Measurements from ENCODE around the gene SS18L1.

Gene SS18L1

DNA sequence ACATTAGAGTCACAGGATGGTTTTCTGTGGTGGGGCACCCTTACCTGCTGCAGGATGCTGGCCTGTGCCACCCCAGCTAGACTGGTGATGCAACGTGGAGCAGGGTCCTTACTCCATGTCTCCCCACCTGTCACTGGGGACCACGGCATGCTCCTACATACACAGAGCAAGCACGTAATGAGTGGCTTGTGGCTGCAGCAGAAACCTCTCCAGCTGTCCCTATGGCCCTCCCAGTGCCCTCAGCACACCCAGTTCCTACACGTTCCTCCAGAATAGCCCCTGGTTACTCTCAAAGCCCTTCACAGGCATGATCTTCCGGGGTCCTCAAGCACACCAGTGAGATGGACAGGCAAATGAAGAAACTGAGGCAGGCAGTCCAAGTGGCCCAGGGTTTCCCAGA is 24.5 kb upstream of the SS18L1 start:
- Histone ChIP-seq H3K4me1 (ENCODE audit: low read length) (peaks cover 15% of the 10 kb centered on the region), H3K27me3 (ENCODE audit: low read depth, low read length) (no peaks in the 10 kb centered on the region), H3K4me2 (ENCODE audit: low read length) (no peak overlapping the region), H4K20me1 (ENCODE audit: insufficient read depth, low read length) (peaks cover 12% of the 10 kb centered on the region), H3K9ac (ENCODE audit: low read length) (no peak overlapping the region), H3K27ac (ENCODE audit: low read length) (no peak overlapping the region), H3K36me3 (replicated peaks; ENCODE audit: low read depth, low read length) (peaks cover 2% of the 10 kb centered on the region), H3K4me3 (ENCODE audit: low read length) (no peak overlapping the region), H3K79me2 (ENCODE audit: low read length) (peaks cover 17% of the 10 kb centered on the region), H3K9me3 (ENCODE audit: insufficient read depth, low read length) (no peaks in the 10 kb centered on the region), H2AFZ (ENCODE audit: low read depth, low read length) (no peak overlapping the region)
- TF ChIP-seq, protein P1, sequence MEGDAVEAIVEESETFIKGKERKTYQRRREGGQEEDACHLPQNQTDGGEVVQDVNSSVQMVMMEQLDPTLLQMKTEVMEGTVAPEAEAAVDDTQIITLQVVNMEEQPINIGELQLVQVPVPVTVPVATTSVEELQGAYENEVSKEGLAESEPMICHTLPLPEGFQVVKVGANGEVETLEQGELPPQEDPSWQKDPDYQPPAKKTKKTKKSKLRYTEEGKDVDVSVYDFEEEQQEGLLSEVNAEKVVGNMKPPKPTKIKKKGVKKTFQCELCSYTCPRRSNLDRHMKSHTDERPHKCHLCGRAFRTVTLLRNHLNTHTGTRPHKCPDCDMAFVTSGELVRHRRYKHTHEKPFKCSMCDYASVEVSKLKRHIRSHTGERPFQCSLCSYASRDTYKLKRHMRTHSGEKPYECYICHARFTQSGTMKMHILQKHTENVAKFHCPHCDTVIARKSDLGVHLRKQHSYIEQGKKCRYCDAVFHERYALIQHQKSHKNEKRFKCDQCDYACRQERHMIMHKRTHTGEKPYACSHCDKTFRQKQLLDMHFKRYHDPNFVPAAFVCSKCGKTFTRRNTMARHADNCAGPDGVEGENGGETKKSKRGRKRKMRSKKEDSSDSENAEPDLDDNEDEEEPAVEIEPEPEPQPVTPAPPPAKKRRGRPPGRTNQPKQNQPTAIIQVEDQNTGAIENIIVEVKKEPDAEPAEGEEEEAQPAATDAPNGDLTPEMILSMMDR (IDR thresholded peaks at IDR 0.05; ENCODE audit: low read depth, low read length) = no peak
- no peak for TF ChIP-seq EZH2phosphoT487 (IDR thresholded peaks at IDR 0.05; ENCODE audit: low read depth)

DNA sequence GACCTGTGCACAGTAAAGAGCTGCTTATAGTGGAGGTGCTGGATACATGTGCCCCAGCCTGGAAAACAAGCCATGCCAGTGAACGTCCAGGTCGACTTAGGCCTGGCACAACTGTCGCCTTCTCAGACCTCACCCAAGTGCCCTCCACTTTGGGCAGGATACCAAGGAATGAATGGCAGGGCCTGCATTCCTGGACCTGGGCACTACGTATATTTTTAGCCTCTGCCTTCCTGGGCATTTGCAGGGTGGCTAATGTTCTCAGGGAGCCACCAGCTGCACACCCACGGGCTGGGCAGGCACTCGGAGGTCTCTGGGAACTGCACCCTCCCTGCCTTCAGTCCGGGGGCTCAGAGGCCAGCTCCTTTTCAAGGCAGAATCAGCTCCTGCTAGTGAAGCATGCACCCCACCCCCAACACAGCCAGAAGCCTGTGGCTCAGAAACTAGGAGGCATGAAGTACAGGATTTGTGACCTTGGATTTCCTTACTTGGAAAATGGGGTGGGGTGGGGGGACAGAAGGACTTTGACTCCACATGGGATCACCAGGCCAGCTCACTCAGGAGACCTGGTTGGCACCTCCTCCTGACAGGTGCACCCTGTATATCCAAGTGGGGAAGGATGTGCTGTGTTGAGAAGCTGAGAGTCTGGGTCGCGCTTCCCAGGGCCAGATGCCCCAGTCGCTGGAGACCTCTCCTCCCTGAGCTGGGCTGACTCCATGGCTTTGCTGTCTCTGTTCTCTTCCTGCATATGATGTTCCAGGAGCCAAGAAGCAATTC is 23.8 kb upstream of the SS18L1 start:
- TF ChIP-seq, protein P1 (IDR thresholded peaks at IDR 0.05; ENCODE audit: low read depth, low read length) = no peak
- no peak for TF ChIP-seq EZH2phosphoT487 (IDR thresholded peaks at IDR 0.05; ENCODE audit: low read depth)
- H3K27ac ChIP-seq (ENCODE audit: low read length) = no peak overlapping the region
- no peak overlapping the region for H3K4me3 ChIP-seq (ENCODE audit: low read length)
- H3K36me3 ChIP-seq (replicated peaks; ENCODE audit: low read depth, low read length) = peaks cover 9% of the 10 kb centered on the region
- H2AFZ ChIP-seq (ENCODE audit: low read depth, low read length) = no peak overlapping the region
- peaks cover 23% of the 10 kb centered on the region for H3K79me2 ChIP-seq (ENCODE audit: low read length)
- H3K4me1 ChIP-seq (ENCODE audit: low read length) = peaks cover 17% of the 10 kb centered on the region
- peaks cover 18% of the 10 kb centered on the region for H4K20me1 ChIP-seq (ENCODE audit: insufficient read depth, low read length)
- no peaks in the 10 kb centered on the region for H3K27me3 ChIP-seq (ENCODE audit: low read depth, low read length)
- H3K4me2 ChIP-seq (ENCODE audit: low read length) = no peak overlapping the region
- no peaks in the 10 kb centered on the region for H3K9me3 ChIP-seq (ENCODE audit: insufficient read depth, low read length)
- no peak overlapping the region for H3K9ac ChIP-seq (ENCODE audit: low read length)

DNA sequence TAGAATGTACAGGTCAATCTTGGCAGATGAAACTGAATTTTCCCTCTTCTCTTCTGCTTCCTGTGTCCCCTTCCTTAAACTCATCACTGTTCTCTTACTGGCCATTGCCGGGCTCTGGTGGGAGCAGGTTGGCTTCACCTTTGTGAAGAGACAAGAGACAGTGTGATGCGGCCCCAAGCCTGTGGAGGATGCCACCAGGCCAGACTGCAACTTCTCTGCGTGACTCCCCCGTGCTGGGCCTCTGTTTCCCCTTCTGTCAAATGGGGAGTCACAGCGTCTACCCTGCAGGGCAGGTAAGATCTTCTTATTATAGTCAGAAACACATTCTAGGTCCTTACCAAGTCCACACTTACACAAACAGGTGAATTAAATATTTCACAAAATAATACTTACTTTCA is 23.2 kb upstream of the SS18L1 start:
- Histone ChIP-seq H3K4me2 (ENCODE audit: low read length) (no peak overlapping the region), H2AFZ (ENCODE audit: low read depth, low read length) (no peak overlapping the region), H4K20me1 (ENCODE audit: insufficient read depth, low read length) (peaks cover 18% of the 10 kb centered on the region), H3K4me1 (ENCODE audit: low read length) (peaks cover 17% of the 10 kb centered on the region), H3K9ac (ENCODE audit: low read length) (no peak overlapping the region), H3K27me3 (ENCODE audit: low read depth, low read length) (no peaks in the 10 kb centered on the region), H3K4me3 (ENCODE audit: low read length) (no peak overlapping the region), H3K36me3 (replicated peaks; ENCODE audit: low read depth, low read length) (peaks cover 14% of the 10 kb centered on the region), H3K9me3 (ENCODE audit: insufficient read depth, low read length) (no peaks in the 10 kb centered on the region), H3K27ac (ENCODE audit: low read length) (no peak overlapping the region), H3K79me2 (ENCODE audit: low read length) (peaks cover 27% of the 10 kb centered on the region)
- TF ChIP-seq, protein P1 (IDR thresholded peaks at IDR 0.05; ENCODE audit: low read depth, low read length) = no peak
- no peak for TF ChIP-seq EZH2phosphoT487 (IDR thresholded peaks at IDR 0.05; ENCODE audit: low read depth)

DNA sequence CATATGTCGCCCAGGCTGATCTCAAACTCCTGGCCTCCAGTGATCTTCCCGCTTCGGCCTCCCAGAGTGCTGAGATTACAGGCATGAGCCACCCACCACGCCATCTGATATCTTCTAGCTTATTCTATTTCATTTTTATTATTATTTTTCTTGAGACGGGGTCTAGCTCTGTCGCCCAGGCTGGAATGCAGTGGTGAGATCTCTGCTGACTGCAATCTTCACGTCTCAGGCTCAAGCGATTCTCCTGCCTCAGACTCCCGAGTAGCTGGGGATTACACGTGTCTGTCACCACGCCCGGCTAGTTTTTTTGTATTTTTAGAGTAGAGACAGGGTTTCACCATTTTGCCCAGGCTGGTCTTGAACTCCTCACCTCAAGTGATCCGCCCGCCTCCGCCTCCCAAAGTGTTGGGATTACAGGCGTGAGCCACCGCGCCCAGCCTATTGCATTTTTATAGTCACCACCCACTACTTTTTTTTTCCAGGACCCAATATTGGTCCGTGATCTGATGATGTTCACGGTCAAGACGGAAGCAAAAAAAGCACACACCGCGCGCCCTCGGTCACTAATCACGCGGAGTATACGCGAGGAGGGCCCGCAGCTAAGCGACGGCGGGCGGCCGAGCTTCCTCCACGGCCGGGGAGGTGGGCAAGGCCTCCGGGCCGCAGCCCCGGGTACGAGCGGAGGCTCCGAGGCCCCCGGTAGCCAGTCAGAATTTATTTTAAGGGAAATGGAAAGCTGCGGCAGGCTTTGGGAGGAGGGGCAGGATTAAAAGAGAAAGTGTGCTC is 22.4 kb upstream of the SS18L1 start:
- Histone ChIP-seq H3K4me3 (ENCODE audit: low read length) (peak overlapping the region; percentile 79), H3K4me2 (ENCODE audit: low read length) (peak overlapping the region; percentile 75), H3K9ac (ENCODE audit: low read length) (peak overlapping the region; percentile 81), H4K20me1 (ENCODE audit: insufficient read depth, low read length) (peaks cover 18% of the 10 kb centered on the region), H3K27ac (ENCODE audit: low read length) (peak overlapping the region; percentile 76), H3K9me3 (ENCODE audit: insufficient read depth, low read length) (no peaks in the 10 kb centered on the region), H3K36me3 (replicated peaks; ENCODE audit: low read depth, low read length) (peaks cover 20% of the 10 kb centered on the region), H3K27me3 (ENCODE audit: low read depth, low read length) (no peaks in the 10 kb centered on the region), H2AFZ (ENCODE audit: low read depth, low read length) (peak overlapping the region; percentile 83; the same call in 1 of the 2 replicates), H3K4me1 (ENCODE audit: low read length) (peaks cover 17% of the 10 kb centered on the region), H3K79me2 (ENCODE audit: low read length) (peaks cover 29% of the 10 kb centered on the region)
- no peak for TF ChIP-seq EZH2phosphoT487 (IDR thresholded peaks at IDR 0.05; ENCODE audit: low read depth)
- TF ChIP-seq, protein P1 (IDR thresholded peaks at IDR 0.05; ENCODE audit: low read depth, low read length) = no peak

Data from OCI-LY3 (cell line).